Fibroblast of skin of left quadriceps (primary cell): ENCODE measurements around the gene ISM1.

ENCODE experiments used
- DNase-seq, 2 experiments: peaks; one replicate each; pipeline ENCODE4 v3.0.0-alpha.2; 2013; ENCODE audit warnings: low read depth in 2 of 2

Gene ISM1

GRCh38 chr20:13313201-13313600, 92.1 kb downstream of the ISM1 start:
- DNase-seq = no peak

- DNase-seq = no peak
Observed at GRCh38 chr20:13317439-13317838, 96.4 kb downstream of the ISM1 start.

DNA sequence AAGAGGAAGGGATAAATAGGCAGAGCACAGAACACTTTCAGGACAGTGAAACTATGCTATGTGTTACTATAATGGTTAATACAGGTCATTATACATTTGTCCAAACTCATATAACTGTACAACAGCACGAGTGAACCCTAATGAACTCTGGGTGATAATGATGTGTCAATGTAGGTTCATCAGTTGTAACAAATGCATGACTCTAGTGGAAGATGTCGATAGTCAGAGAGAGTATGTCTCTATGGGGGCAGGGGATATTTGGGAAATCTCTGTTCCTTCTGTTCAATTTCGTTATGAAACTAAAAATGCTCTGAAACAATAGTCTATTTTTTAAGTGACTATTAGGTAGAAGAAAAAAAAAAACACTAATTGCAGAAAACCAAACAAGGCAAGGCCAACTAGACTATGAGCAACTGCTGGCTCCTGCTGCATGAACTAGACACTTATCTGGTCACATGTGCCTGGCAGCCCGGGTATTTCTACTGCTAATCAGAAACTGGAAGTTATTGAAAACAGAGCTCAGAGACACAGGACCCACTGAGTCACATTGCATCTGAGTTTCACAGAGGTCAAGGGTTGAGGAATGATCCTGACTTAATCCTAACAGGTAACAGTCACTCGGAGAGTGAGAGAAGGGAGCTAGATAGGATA, 97.9 kb downstream of the ISM1 start:
- DNase-seq = no peak

DNA sequence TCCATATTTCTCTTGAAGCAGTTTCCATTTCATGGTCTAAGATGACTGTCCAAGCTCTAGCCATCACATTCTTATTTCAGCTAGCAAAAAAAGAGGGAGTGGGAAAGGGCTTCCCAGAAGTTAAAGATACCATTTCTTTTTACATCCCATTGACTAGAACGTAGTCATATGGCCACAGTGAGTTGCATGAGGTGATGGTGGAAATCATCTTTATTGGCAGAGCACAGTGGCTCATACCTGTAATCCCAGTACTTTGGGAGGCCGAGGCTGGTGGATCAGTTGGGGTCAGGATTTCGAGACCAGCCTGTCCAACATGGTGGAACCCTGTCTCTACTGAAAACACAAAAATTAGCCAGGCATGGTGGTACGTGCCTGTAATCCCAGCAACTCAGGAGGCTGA, 99.6 kb downstream of the ISM1 start:
- no peak for DNase-seq

DNA sequence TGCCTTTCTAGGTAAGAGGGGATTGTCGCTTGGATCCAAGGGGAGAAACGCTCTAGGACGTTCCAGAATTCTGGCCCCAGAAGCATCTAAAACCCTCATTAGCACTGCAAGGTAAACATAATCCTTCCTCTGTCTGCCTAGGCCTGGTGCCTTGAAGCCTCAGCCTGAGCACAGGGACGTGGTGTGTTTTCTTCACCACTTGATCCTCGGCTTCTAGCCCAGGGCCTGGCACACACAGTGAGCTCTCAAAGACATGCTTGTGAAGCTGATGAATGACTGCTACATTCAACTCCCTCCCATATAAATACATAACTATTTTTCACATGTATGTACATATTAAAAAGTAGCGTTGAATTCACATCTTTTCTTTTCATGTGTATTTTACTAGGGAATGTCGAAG, 100.3 kb downstream of the ISM1 start:
- DNase-seq = no peak

DNA sequence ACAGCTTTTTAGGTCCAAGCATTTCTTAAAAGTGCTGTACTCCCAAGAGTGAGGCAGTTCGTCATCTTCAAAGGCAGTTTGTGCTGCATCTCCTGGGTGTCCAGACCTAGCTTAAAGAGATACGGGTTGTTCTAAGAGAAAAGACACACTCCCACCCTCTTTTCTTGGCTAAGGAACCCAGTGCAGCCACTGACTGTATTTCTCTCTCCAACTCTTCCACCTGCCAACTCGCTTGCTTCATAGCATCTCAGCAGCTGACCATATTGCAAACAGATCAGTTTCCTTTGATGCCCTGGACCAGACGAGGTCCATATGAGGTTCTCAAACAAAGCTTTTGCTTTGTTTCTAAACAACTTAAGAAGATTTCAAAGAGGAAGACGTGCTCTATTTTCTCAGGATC, 101.1 kb downstream of the ISM1 start:
- no peak for DNase-seq

GRCh38 chr20:13322621-13323020, 101.5 kb downstream of the ISM1 start:
- DNase-seq = no peak

DNA sequence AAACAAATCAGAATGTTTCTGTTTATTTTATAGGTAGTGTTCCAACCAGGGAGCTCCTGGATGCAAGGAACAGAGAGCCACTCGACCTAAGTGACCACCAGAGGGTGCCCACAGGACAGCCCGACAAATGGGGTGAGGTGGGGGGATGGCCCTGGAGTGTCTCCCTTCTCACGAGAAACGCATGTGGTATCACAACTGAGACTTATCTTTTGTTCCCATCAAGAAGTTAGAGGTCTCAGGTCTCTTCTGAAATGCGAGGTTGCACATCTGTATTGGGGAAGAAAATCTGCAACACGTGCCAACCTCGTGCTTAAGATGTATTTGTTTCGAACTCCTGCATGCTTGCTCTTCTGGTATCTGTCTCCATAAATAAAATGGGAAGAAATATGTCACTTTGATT, 104.0 kb downstream of the ISM1 start:
- DNase-seq = no peak

- DNase-seq = no peak
Observed at GRCh38 chr20:13325796-13326340, 104.8 kb downstream of the ISM1 start.

DNA sequence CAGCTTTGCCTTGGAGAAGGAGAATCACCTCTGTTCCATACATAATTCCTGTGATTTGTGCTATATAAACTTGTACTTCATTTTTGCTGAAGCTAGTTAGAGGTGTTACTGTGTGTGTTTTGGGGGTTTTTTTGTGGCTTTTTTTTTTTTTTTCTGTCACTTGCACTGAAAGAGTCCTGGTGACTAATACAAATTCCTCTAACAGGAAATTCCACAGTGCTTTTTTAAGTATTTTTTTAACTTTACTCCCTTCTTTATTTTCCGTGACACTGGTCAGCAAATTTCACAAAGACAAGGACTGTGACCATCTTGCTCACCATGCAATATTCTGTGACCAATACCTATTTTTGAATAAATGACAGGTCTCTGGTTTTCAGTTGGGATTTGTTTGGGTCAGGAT, 110.5 kb downstream of the ISM1 start:
- no peak for DNase-seq

- no peak for DNase-seq
Observed at GRCh38 chr20:13333036-13333435, 112.0 kb downstream of the ISM1 start.

GRCh38 chr20:13333793-13334192, 112.7 kb downstream of the ISM1 start:
- no peak for DNase-seq

DNA sequence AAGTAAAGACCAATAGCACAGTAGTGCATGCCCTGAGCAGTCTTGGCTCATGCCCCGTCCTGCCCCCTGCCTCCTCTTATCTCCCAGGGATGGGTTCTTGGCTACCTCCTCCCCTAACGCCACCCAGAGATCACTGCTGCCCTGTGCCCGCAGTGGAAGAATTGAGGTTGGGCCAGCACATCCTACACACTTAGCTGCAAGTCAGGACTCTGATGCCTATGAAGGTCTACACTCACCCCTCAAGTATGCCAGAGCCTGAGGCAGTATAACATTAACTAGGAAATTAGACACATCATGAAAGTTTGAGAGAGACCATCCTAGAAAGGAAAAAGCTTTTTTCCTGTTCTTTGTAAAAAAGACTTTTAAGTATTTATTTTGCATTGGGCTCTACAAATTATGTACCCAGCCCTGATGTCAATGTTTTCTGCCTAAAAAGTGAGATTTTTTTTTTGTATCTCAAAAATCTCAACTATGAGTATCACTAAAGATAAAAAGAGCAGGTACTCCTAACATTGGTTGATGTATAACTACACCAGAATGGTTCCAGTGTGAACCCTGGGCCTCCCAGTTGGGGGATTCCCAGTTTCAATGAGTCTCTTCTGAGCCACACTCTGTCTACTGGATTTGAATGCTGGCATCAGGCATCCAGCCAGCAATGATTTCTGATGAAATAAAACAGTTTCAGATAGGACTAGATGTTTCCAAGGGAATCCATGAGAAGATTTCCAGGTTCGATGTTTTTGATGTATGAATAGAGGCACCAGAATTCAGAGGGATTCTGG, 115.4 kb downstream of the ISM1 start:
- DNase-seq = no peak

DNA sequence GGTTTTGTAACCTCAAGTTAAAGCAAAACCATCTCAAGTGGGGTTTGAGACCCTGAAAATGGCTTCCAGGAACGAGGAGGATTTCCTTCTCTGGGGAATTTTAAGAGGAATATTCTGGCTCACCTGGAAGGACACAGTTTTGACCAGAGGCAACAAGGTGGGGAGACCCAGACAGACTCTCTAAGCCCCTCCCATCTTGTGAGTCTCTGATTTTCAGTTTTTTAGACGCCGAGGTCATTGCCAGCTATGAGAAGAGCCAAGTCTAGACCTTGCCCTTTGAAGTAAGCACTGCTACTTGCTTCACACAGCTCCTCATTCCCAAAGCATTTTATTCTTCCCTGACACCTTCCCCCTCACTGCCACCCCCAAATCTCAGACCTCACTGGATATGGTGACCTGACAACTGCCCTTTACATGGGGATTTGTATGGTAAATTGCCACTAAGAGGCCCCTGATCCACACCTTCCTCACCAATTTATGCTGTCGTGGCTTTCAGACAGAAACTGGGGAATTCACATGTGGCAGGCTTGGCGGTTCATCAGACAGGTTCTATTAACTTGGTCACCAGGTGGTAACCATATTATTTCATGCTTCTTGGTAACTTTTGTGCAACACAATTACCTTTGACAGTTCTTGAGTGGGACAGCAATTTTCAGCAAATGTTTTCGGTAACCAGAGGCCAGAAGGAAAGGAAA, 116.2 kb downstream of the ISM1 start:
- DNase-seq = no peak

DNA sequence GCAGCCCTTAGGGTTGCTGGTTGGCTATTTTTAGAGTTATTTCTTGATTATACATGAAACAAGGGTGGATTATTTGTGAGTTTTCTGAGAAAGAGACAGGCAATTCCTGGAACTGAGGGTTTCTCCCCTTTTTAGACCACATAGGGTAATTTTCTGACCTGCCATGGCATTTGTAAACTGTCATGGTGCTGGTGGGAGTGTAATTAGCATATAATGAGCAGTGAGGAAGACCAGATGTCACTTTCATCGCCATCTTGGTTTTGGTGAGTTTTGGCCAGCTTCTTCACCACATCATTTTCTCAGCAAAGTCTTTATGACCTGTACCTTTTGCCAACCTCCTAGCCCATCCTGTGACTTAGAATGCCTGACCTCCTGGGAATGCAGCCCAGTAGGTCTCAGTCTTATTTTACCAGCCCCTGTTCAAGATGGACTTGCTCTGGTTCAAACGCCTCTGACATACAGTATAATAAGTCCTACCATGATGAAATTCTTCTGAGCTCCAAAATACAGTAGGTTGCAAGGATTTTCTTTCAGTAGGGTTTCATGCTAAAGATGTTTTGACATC, 117.1 kb downstream of the ISM1 start:
- DNase-seq = no peak

DNA sequence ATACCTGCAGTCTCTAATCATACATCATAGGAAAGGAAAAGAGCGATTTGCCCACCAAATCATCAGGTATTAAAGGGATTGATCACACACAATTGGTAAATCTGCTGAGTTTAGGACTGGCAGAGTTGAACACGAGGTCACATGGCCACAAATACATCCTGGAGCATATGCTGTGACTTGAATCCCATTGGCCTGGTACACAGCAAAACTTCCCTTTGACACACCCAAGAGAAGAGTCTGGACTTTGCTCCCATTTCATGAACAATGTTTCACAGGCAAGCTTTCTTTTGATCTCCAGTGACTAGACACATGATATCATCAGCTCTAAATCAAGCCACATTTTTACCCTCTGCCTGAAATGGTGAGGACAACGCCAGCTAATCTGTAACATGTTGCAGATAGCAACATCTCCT, 117.9 kb downstream of the ISM1 start:
- no peak for DNase-seq

- no peak for DNase-seq
Observed at GRCh38 chr20:13340088-13340487, 119.0 kb downstream of the ISM1 start.

DNA sequence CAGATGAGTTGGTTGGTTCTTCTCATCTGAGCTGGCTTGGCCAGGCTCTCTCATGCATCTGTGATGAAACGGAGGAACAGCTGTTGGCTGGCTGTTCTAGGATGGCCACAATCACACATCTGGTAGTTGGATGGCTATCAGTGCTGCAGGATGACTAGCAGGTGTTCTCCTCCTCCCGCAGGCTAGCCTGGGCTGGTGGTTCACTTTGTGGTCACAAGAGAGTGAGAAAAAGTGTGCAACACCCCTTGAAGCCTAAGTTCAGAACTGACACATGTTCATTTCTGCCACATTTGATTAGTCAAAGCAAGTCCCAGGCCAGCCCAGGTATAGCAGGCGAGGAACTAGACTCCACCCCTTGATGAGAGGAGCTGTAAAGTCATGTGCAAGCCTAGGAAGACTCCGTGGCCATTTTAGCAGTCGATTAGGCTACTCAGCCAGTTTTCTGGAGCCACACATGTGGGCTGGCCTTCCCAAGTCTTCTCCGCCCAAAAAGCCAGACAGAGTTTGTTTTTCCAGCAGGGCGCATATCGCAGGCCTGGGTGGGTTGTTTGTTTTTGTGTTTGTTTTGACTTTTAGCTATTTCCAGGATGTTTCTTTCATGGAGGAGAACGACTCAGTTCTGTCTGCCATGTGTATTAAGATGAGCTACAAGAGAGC, 120.8 kb downstream of the ISM1 start:
- no peak for DNase-seq

DNA sequence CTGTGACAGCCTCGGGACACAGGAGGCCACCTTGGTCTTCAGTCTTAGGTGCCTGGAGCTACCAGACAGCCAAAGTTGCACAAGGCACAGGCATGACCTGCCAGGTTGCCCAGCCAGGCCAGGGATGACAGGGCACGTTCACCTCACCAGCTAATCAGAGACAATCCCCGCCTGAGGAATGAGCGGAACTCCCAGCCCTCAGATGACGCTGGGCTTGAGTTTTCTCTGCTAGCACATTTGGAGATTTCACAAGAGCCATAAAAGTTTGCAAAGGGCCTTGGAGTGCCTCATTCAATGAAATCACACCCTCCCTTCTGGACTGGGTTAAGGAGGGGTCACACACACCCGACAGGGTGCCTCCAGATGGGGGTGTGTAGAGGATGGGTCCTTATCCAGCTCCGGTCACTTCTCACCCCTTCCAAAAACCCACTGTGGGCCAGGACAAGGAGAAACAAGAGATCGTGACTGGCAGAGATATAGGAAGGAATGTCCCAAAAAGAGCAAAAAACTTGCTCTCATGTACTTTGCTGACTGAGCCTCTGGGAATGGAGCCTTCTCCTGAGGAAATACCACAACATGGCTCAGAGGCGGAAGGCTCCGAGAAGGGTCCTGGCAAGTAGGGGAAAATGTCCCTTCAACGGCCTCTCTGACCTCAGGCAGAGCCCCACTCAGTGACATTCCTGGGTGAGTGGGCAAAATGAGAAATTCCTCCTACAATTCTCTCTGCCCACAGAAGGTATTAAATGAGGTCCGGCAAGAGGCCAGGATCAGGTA, 121.6 kb downstream of the ISM1 start:
- DNase-seq = no peak

DNA sequence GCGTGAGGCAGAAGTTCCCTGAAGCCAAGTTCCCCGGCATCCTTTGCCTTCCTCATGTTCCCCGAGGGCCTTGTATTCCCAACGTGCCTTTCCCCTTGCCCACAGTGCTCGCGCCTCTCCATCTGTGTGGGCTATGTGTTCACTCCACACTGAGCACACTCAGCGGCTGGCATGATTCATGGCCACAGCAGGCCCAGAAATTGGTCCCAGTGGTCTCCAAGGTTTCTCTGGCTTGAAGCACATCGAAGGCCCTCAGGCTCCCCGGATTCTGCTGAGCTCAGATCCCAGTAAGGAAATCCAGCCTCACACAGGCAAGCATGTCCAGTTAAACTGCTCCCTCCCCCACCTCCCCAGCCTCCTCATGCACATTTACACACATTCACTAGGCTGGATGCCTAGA, 123.6 kb downstream of the ISM1 start:
- DNase-seq = no peak
